GM12892 (cell line): ENCODE data around the gene CSTB.

Experiments used
- POLR2A ChIP-seq: IDR thresholded peaks from 2 replicates; pipeline ENCODE4 v1.6.1; 2011; ENCODE audit warnings: low read depth, low read length, control low read depth
- POLR2AphosphoS5 ChIP-seq: IDR thresholded peaks from 2 replicates; pipeline ENCODE4 v1.6.1; 2011; ENCODE audit warnings: low read depth, low read length, control low read depth
- TAF1 ChIP-seq: IDR thresholded peaks from 2 replicates; pipeline ENCODE4 v1.6.1; 2011; ENCODE audit warnings: low read depth, mild to moderate bottlenecking, control low read depth, low read length, borderline replicate concordance

DNA sequence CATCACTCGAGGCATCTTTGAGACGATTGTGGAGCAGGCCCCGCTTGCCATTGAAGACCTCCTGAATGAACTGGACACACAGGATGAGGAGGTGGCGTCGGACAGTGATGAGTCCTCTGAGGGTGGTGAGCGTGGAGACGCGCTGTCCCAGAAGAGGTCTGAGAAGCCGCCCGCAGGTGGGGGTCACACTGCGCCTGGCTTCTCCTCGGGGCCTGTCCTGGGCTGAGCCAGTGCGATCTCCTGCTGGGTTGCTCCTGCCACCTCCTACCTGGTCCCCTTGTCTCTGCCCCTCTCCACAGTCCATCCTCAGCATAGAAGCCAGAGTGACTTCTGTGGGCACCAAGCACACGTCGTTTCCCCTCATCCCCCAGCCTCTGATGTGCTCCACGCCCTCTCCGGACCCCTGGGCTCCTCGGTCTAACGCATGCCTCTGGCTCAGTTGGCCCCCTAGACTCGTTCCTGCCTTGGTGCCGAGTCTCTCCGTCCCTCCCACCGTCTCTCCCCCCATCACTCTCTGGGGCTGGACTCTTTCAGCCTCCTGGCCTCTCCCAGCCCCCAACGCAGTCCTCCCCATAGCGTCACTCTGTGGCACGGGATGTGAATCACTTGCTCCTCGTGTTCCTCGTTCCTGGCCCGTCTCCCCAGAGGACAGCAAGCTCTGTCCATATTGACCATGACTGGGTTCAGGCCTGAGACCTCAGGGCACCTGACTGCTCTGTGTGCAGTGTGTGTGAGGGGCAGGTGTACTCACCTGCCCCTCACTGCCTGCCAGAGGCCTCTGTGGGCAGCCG is 22.0 kb upstream of the CSTB start:
- TF ChIP-seq POLR2A (no peak), TAF1 (no peak), POLR2AphosphoS5 (no peak)
